OCI-LY1 (cell line): Measurements from ENCODE around the gene CTPS1.

Experiments used
- EZH2 ChIP-seq: fragments of 200-600 bp; sonication (generic), shearing (Covaris generic); IDR thresholded peaks from 2 replicates; pipeline ENCODE4 v1.8.0; 2017; ENCODE audit warnings: borderline replicate concordance, mixed run types, mild to moderate bottlenecking, antibody characterized with exemption, low read length, moderate library complexity, mixed read lengths
- TF ChIP-seq, protein P1 (sequence below): fragments of 200-600 bp; sonication (generic), shearing (Covaris generic); IDR thresholded peaks from 2 replicates; pipeline ENCODE4 v1.5.1; 2017; ENCODE audit warnings: mild to moderate bottlenecking, antibody characterized with exemption, low read length, moderate library complexity, mixed read lengths

DNA sequence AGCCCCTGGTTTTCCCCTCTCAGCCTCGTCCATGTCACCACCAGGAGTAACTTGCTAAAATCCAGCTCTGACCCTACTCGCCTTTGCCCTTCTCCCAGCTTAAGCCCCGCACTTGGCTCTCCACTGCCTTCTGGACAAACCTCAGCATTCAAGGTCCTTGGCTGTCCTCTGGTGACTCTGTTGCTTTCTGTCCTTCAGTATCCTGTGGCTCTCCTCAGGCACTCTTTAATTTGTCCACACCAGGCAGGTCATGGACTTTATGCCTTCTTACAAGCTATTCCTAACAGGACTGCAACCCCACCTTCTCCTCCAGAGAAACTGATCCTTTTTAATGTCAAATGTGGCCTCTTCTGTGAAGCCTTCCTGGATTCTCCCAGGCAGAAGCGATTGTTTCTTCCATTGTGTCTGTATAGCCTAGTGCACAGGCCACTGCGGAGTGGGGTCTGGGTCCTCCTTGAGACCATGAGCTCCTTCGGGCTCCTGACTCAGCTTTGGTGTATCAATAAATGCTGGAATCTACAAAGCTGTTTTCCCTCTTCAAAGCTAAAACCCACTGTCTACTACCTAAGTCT is 26.7 kb upstream of the CTPS1 start:
- TF ChIP-seq, protein P1, sequence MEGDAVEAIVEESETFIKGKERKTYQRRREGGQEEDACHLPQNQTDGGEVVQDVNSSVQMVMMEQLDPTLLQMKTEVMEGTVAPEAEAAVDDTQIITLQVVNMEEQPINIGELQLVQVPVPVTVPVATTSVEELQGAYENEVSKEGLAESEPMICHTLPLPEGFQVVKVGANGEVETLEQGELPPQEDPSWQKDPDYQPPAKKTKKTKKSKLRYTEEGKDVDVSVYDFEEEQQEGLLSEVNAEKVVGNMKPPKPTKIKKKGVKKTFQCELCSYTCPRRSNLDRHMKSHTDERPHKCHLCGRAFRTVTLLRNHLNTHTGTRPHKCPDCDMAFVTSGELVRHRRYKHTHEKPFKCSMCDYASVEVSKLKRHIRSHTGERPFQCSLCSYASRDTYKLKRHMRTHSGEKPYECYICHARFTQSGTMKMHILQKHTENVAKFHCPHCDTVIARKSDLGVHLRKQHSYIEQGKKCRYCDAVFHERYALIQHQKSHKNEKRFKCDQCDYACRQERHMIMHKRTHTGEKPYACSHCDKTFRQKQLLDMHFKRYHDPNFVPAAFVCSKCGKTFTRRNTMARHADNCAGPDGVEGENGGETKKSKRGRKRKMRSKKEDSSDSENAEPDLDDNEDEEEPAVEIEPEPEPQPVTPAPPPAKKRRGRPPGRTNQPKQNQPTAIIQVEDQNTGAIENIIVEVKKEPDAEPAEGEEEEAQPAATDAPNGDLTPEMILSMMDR = no peak; the same call in 1 of the 2 replicates
- TF ChIP-seq EZH2 = no peak
